Parathyroid adenoma (tissue), 2 donors: ENCODE data around the gene LPAR6.

Experiments
- H2AFZ ChIP-seq: fragments of 300-600 bp; sonication (generic); one replicate; pipeline ENCODE4 v1.7.0; 2017; ENCODE audit warnings: antibody characterized with exemption, mild to moderate bottlenecking
- H3K27ac ChIP-seq: fragments of 300-600 bp; sonication (generic); one replicate; pipeline ENCODE4 v1.7.0; 2017
- H3K27me3 ChIP-seq: fragments of 300-600 bp; sonication (generic); one replicate; pipeline ENCODE4 v1.7.0; 2017; ENCODE audit warnings: low read length; ENCODE audit not compliant: control insufficient read depth, insufficient read depth
- H3K36me3 ChIP-seq: fragments of 300-600 bp; sonication (generic); one replicate; pipeline ENCODE4 v1.7.0; 2017; ENCODE audit warnings: low read length; ENCODE audit not compliant: control insufficient read depth, insufficient read depth
- H3K4me1 ChIP-seq: fragments of 300-600 bp; sonication (generic); one replicate; pipeline ENCODE4 v1.7.0; 2017; ENCODE audit warnings: control low read depth
- H3K4me2 ChIP-seq: fragments of 300-600 bp; sonication (generic); one replicate; pipeline ENCODE4 v1.7.0; 2017; ENCODE audit warnings: low read length
- H3K4me3 ChIP-seq: fragments of 300-600 bp; sonication (generic); one replicate; pipeline ENCODE4 v1.7.0; 2017; ENCODE audit warnings: low read depth, low read length
- H3K79me2 ChIP-seq: fragments of 300-600 bp; sonication (generic); one replicate; pipeline ENCODE4 v1.7.0; 2017; ENCODE audit warnings: control low read depth
- H3K9ac ChIP-seq: fragments of 300-600 bp; sonication (generic); one replicate; pipeline ENCODE4 v1.7.0; 2017; ENCODE audit warnings: mild to moderate bottlenecking
- H3K9me3 ChIP-seq: fragments of 300-600 bp; sonication (generic); one replicate; pipeline ENCODE4 v1.7.0; 2017; ENCODE audit warnings: low read length; ENCODE audit not compliant: control insufficient read depth
- CTCF ChIP-seq: fragments of 300-600 bp; sonication (generic); IDR thresholded peaks from one replicate; pipeline ENCODE4 v1.7.0; 2017; ENCODE audit warnings: antibody characterized with exemption, mild to moderate bottlenecking
- donor health status: primary hyperparathyroidism.

Gene LPAR6

GRCh38 chr13:48410199-48410598, 2.7 kb downstream of the LPAR6 start:
- no peaks in the 10 kb centered on the region for H3K4me1 ChIP-seq

GRCh38 chr13:48405875-48406274, 7.0 kb downstream of the LPAR6 start:
- H3K36me3 ChIP-seq = no peaks in the 10 kb centered on the region
- no peak overlapping the region for H2AFZ ChIP-seq
- H3K4me1 ChIP-seq = no peaks in the 10 kb centered on the region
- H3K9me3 ChIP-seq = no peaks in the 10 kb centered on the region
- no peaks in the 10 kb centered on the region for H3K79me2 ChIP-seq
- no peak overlapping the region for H3K4me3 ChIP-seq
- H3K27me3 ChIP-seq = no peaks in the 10 kb centered on the region
- no peak overlapping the region for H3K9ac ChIP-seq
- H3K4me2 ChIP-seq = no peak overlapping the region
- peak overlapping the region; percentile 32 for H3K27ac ChIP-seq
- TF ChIP-seq CTCF = no peak

More at GRCh38 chr13:48410199-48410598, 2.7 kb downstream of the LPAR6 start:
- Histone ChIP-seq H3K9me3 (no peaks in the 10 kb centered on the region), H3K4me3 (peak overlapping the region; percentile 39), H3K27ac (peak overlapping the region; percentile 32), H3K9ac (no peak overlapping the region), H3K36me3 (no peaks in the 10 kb centered on the region), H3K4me2 (peak overlapping the region; percentile 14), H2AFZ (no peak overlapping the region), H3K27me3 (no peaks in the 10 kb centered on the region), H3K79me2 (no peaks in the 10 kb centered on the region)
- TF ChIP-seq CTCF = no peak

- Histone ChIP-seq H2AFZ (no peak overlapping the region), H3K4me3 (no peak overlapping the region), H3K4me1 (no peaks in the 10 kb centered on the region), H3K79me2 (no peaks in the 10 kb centered on the region), H3K27ac (no peak overlapping the region), H3K4me2 (no peak overlapping the region), H3K27me3 (no peaks in the 10 kb centered on the region), H3K9ac (no peak overlapping the region), H3K36me3 (no peaks in the 10 kb centered on the region), H3K9me3 (no peaks in the 10 kb centered on the region)
- TF ChIP-seq CTCF = no peak
Observed at GRCh38 chr13:48404952-48405351, 8.0 kb downstream of the LPAR6 start.

GRCh38 chr13:48403913-48404312, 9.0 kb downstream of the LPAR6 start:
- Histone ChIP-seq H3K27ac (no peak overlapping the region), H3K4me3 (no peak overlapping the region)

More at GRCh38 chr13:48403913-48404312, 9.0 kb downstream of the LPAR6 start:
- no peak overlapping the region for H3K4me2 ChIP-seq
- H2AFZ ChIP-seq = no peak overlapping the region
- TF ChIP-seq CTCF = no peak
- no peak overlapping the region for H3K9ac ChIP-seq
- no peaks in the 10 kb centered on the region for H3K79me2 ChIP-seq
- no peaks in the 10 kb centered on the region for H3K36me3 ChIP-seq
- no peaks in the 10 kb centered on the region for H3K27me3 ChIP-seq
- H3K9me3 ChIP-seq = no peaks in the 10 kb centered on the region
- no peaks in the 10 kb centered on the region for H3K4me1 ChIP-seq
